GM12878 (cell line): Measurements from ENCODE around the gene NIPA2. TPM values are rescaled to one million over a fixed set of nuclear protein-coding genes. Genes with fewer than 3 reads are reported as not detected.

Experiments used
- ATAC-seq: fragments of 200-7000 bp; cut with Tn5 transposase; 3 replicates; pipeline ENCODE4 v1.9.1; 2020; ENCODE audit warnings: mild to moderate bottlenecking, moderate library complexity
- BruUV-seq: library from RNA; stranded (reverse); fragments of 400-500 nt; replicated peaks from 2 replicates; lab custom pipeline; 2021; lab: Mats Ljungman, UMichigan
- CTCF ChIA-PET: fragments of 300-600 bp; sonication (Branson Sonifier 250); formaldehyde crosslinking; extraction: SDS; loops from one replicate; lab custom pipeline; 2021; ENCODE audit warnings: inconsistent platforms; lab: Yijun Ruan, JAX
- POLR2A ChIA-PET: fragments of 350-600 bp; formaldehyde crosslinking; extraction: SDS; loops from one replicate; lab custom pipeline; 2021; ENCODE audit warnings: inconsistent platforms; lab: Charles Lee
- RAD21 ChIA-PET: fragments of 300-600 bp; sonication (Branson Sonifier 250); formaldehyde crosslinking; loops from one replicate; lab custom pipeline; 2023; ENCODE audit warnings: antibody characterized with exemption; ENCODE audit not compliant: unreplicated experiment; lab: Charles Lee
- SMC1A ChIA-PET: fragments of 300-600 bp; sonication (Branson Sonifier 250); formaldehyde crosslinking; loops from one replicate; lab custom pipeline; 2023; ENCODE audit not compliant: unreplicated experiment, uncharacterized antibody; lab: Charles Lee
- DNase-seq: peaks from one replicate; pipeline ENCODE4 v3.0.0-alpha.2; 2011; ENCODE audit warnings: low read depth, low spot score
- FAIRE-seq: peaks from 3 replicates; lab custom pipeline; 2011; peaks lifted over from hg19 to GRCh38; lab: Jason Lieb, UNC
- H2AFZ ChIP-seq: 2 replicates; pipeline ENCODE4 v1.6.0; 2011; ENCODE audit warnings: low read depth, low read length, control low read depth; ENCODE audit not compliant: control insufficient read depth
- H3K27ac ChIP-seq: 2 replicates; pipeline ENCODE4 v1.5.1; 2011; ENCODE audit warnings: control low read depth; ENCODE audit not compliant: control insufficient read depth, insufficient read depth
- H3K27me3 ChIP-seq, 2 experiments: replicated peaks in 1 of 2; 2 replicates each; pipeline versions ENCODE4 v1.6.0 to v1.6.1; 2011; ENCODE audit warnings: low read length in 1 of 2; ENCODE audit not compliant: control insufficient read depth in 2 of 2, insufficient read depth in 2 of 2
- H3K36me3 ChIP-seq, 2 experiments: 2 replicates each; pipeline ENCODE4 v1.5.1; 2011; ENCODE audit warnings: low read length in 1 of 2; ENCODE audit not compliant: control insufficient read depth in 2 of 2, insufficient read depth in 2 of 2
- H3K4me1 ChIP-seq: 2 replicates; pipeline ENCODE4 v1.6.1; 2011; ENCODE audit warnings: mild to moderate bottlenecking, low read length, moderate library complexity, mixed read lengths; ENCODE audit not compliant: control insufficient read depth, insufficient read depth
- H3K4me2 ChIP-seq: 2 replicates; pipeline ENCODE4 v1.6.0; 2011; ENCODE audit warnings: control low read depth; ENCODE audit not compliant: control insufficient read depth, insufficient read depth
- H3K4me3 ChIP-seq: fragments of 200-600 bp; sonication (generic); 2 replicates; pipeline ENCODE4 v1.5.1; 2016
- H3K79me2 ChIP-seq: 2 replicates; pipeline ENCODE4 v1.6.0; 2011; ENCODE audit warnings: low read length; ENCODE audit not compliant: control insufficient read depth, insufficient read depth
- H3K9ac ChIP-seq: 2 replicates; pipeline ENCODE4 v1.8.0; 2011; ENCODE audit warnings: low read length, control low read depth, mixed read lengths; ENCODE audit not compliant: control insufficient read depth, insufficient read depth
- H3K9me3 ChIP-seq: replicated peaks from 3 replicates; pipeline ENCODE4 v1.5.1; 2011; ENCODE audit warnings: mild to moderate bottlenecking, low read length; ENCODE audit not compliant: control insufficient read depth, insufficient read depth
- H4K20me1 ChIP-seq: 2 replicates; pipeline ENCODE4 v1.6.0; 2011; ENCODE audit not compliant: control insufficient read depth, insufficient read depth
- BCL11A ChIP-seq: IDR thresholded peaks from 2 replicates; pipeline ENCODE4 v1.6.1; 2011; ENCODE audit warnings: low read depth, low read length
- CHD1 ChIP-seq: IDR thresholded peaks from 2 replicates; pipeline ENCODE4 v1.6.1; 2012; ENCODE audit warnings: low read depth, low read length, improper control_type of control experiment
- DPF2 ChIP-seq: fragments of 450-650 bp; IDR thresholded peaks from 2 replicates; pipeline ENCODE4 v1.6.1; 2017; ENCODE audit warnings: mild to moderate bottlenecking
- EGR1 ChIP-seq, 2 experiments: IDR thresholded peaks; 1 replicate in 1 of 2; 2 replicates in 1 of 2; pipeline ENCODE4 v1.6.1; 2011 to 2012; ENCODE audit warnings: low read depth in 2 of 2, low read length in 2 of 2, borderline replicate concordance in 1 of 2, mild to moderate bottlenecking in 1 of 2, moderate library complexity in 1 of 2
- ESRRA ChIP-seq: IDR thresholded peaks from 2 replicates; pipeline ENCODE4 v1.6.1; 2012; ENCODE audit warnings: mild to moderate bottlenecking, low read length, improper control_type of control experiment
- FOXM1 ChIP-seq: IDR thresholded peaks from 2 replicates; pipeline ENCODE4 v1.6.1; 2012; ENCODE audit warnings: low read depth, mild to moderate bottlenecking, inconsistent platforms, low read length, moderate library complexity
- JUND ChIP-seq: IDR thresholded peaks from 2 replicates; pipeline ENCODE4 v1.6.1; 2012; ENCODE audit warnings: low read depth, mild to moderate bottlenecking, low read length, improper control_type of control experiment, moderate library complexity
- MEF2A ChIP-seq: IDR thresholded peaks from 2 replicates; pipeline ENCODE4 v1.6.1; 2011; ENCODE audit warnings: low read depth, mild to moderate bottlenecking, low read length, moderate library complexity; ENCODE audit not compliant: insufficient read depth
- NFIC ChIP-seq: IDR thresholded peaks from 2 replicates; pipeline ENCODE4 v1.6.1; 2012; ENCODE audit warnings: low read depth, mild to moderate bottlenecking, inconsistent platforms, low read length, moderate library complexity
- RCOR1 ChIP-seq: conservative IDR thresholded peaks from 2 replicates; pipeline ENCODE4 v1.6.1; 2012; ENCODE audit warnings: low read depth, low read length, improper control_type of control experiment
- SIN3A ChIP-seq: IDR thresholded peaks from 2 replicates; pipeline ENCODE4 v1.6.1; 2012; ENCODE audit warnings: low read depth, low read length, improper control_type of control experiment
- TCF3 ChIP-seq: IDR thresholded peaks from 2 replicates; pipeline ENCODE4 v1.6.1; 2012; ENCODE audit warnings: low read depth, mild to moderate bottlenecking, low read length, borderline replicate concordance; ENCODE audit not compliant: insufficient read depth
- WGBS: methylation state at CpG from one replicate; pipeline ENCODE4 v1.1.6; 2016; ENCODE audit warnings: low lambda C conversion rate; ENCODE audit not compliant: insufficient replicate concordance, insufficient coverage; ENCODE audit errors: missing lambda C conversion rate; 5-methylcytosine and 5-hydroxymethylcytosine counted together
- in situ Hi-C: fragments of 300-500 bp; cut with MboI; formaldehyde crosslinking; loops from 9 replicates; pipeline ENCODE4 v1.14.3; 2018; ENCODE audit warnings: mixed read lengths
- intact Hi-C: fragments of 100-400 bp; cut with micrococcal nuclease; formaldehyde crosslinking; loops from one replicate; pipeline ENCODE4 v1.14.2; 2022; ENCODE audit not compliant: unreplicated experiment
- polyA plus RNA-seq, 11 experiments: library from polyadenylated mRNA; depleted of rRNA in 4 of 11; unstranded in 6 of 11; stranded (reverse) in 5 of 11; fragments of >200 nt; fragmentation: Nextera tagmentation in 4 of 11; fragmentation: Illumina TruSeq in 1 of 11; extraction: Ambion mirVana in 4 of 11; extraction: Trizol in 1 of 11; gene quantifications; 1 replicate in 1 of 11; 2 replicates in 10 of 11; pipeline versions ENCODE4 v1.2.1 to v1.2.3, GENCODE V29; 2011 to 2016; ENCODE audit warnings: inconsistent platforms in 2 of 11, missing spikeins in 2 of 11, low read depth in 1 of 11
- total RNA-seq, 4 experiments: library from RNA; depleted of rRNA in 3 of 4; stranded (reverse); fragments of >200 nt in 3 of 4; fragmentation: Illumina TruSeq in 1 of 4; extraction: Trizol in 1 of 4; gene quantifications; 2 replicates each; pipeline versions ENCODE4 v1.2.1 to v1.2.3, GENCODE V29; 2013 to 2021
- TF ChIP-seq, protein P1 (sequence below): fragments of 450-650 bp; IDR thresholded peaks from 2 replicates; pipeline ENCODE4 v1.6.1; 2017; ENCODE audit warnings: mild to moderate bottlenecking
- TF ChIP-seq, protein P2 (sequence below): fragments of 450-650 bp; IDR thresholded peaks from 2 replicates; pipeline ENCODE4 v1.6.1; 2017; ENCODE audit warnings: low read depth, mild to moderate bottlenecking, moderate library complexity

NIPA2 gene
- total and polyA plus RNA-seq, 10 of the 15 experiments (the other 5 are each of a cell fraction or from before 2014, with no cell fraction given), result 24.4 to 159 (median 96.5) TPM

- ChIA-PET RAD21 (no interaction called here), SMC1A (no interaction called here), POLR2A (no interaction called here), CTCF (no interaction called here)
- Histone ChIP-seq H3K36me3 (peaks cover 4 to 13% of the 10 kb centered on the region in 2 experiments; a peak in 2 of 4 replicates), H3K9me3 (no peaks in the 10 kb centered on the region), H2AFZ (no peak overlapping the region), H3K79me2 (no peaks in the 10 kb centered on the region), H3K4me2 (no peak overlapping the region), H3K27me3 (no peaks in the 10 kb centered on the region), H4K20me1 (no peaks in the 10 kb centered on the region), H3K4me1 (no peaks in the 10 kb centered on the region), H3K4me3 (no peak overlapping the region), H3K27ac (no peak overlapping the region), H3K9ac (no peak overlapping the region)
- 84% methylated on average over 14 of the region's 14 CpGs for WGBS
- in situ Hi-C loops (no loop called here), intact Hi-C loops (no loop called here)
- BruUV-seq, result no TSS peak
- DNase-seq (no peak), FAIRE-seq (no peak), ATAC-seq (no peak)
- TF ChIP-seq MEF2A (no peak), SIN3A (no peak), RCOR1 (no peak), DPF2 (no peak), NFIC (no peak), CHD1 (no peak), ESRRA (no peak), EGR1 (IDR thresholded peaks at IDR 0.05; ENCODE audit: borderline replicate concordance in 1 of 2, low read depth in 2 of 2, low read length in 2 of 2) (no peak), JUND (no peak), FOXM1 (no peak), TCF3 (no peak), BCL11A (no peak)
- TF ChIP-seq, protein P1, sequence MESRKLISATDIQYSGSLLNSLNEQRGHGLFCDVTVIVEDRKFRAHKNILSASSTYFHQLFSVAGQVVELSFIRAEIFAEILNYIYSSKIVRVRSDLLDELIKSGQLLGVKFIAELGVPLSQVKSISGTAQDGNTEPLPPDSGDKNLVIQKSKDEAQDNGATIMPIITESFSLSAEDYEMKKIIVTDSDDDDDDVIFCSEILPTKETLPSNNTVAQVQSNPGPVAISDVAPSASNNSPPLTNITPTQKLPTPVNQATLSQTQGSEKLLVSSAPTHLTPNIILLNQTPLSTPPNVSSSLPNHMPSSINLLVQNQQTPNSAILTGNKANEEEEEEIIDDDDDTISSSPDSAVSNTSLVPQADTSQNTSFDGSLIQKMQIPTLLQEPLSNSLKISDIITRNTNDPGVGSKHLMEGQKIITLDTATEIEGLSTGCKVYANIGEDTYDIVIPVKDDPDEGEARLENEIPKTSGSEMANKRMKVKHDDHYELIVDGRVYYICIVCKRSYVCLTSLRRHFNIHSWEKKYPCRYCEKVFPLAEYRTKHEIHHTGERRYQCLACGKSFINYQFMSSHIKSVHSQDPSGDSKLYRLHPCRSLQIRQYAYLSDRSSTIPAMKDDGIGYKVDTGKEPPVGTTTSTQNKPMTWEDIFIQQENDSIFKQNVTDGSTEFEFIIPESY, result no peak
- TF ChIP-seq, protein P2, sequence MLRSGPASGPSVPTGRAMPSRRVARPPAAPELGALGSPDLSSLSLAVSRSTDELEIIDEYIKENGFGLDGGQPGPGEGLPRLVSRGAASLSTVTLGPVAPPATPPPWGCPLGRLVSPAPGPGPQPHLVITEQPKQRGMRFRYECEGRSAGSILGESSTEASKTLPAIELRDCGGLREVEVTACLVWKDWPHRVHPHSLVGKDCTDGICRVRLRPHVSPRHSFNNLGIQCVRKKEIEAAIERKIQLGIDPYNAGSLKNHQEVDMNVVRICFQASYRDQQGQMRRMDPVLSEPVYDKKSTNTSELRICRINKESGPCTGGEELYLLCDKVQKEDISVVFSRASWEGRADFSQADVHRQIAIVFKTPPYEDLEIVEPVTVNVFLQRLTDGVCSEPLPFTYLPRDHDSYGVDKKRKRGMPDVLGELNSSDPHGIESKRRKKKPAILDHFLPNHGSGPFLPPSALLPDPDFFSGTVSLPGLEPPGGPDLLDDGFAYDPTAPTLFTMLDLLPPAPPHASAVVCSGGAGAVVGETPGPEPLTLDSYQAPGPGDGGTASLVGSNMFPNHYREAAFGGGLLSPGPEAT, result no peak
These were observed 50.8 kb downstream of the NIPA2 start for GRCh38 chr15:22889146-22889818.
